ENCODE measurements around the gene USP22. TPM values are rescaled to one million over a fixed set of nuclear protein-coding genes. Genes with fewer than 3 reads are reported as not detected.

Gene USP22
- total and polyA plus RNA-seq, 10 donors: 21.7 to 200 (median 156) TPM

GRCh38 chr17:20987511-20987910 is 55.3 kb downstream of the USP22 start:
- Histone ChIP-seq H3K36me3 (no peaks in the 10 kb centered on the region), H3K4me3 (no peak overlapping the region), H3K9me3 (no peaks in the 10 kb centered on the region), H3K4me1 (peaks cover 0 to 4% (median 2%) of the 10 kb centered on the region in 6 donors), H3K27me3 (replicated peaks in 1 of 7) (no peaks in the 10 kb centered on the region), H3K27ac (no peak overlapping the region)
- TF ChIP-seq CTCF (IDR thresholded peaks at IDR 0.05 in 8 of 11, conservative IDR thresholded peaks at IDR 0.05 in 3 of 11): no peak
- no peak for TF ChIP-seq POLR2A (IDR thresholded peaks at IDR 0.05)
- TF ChIP-seq POLR2AphosphoS5 (IDR thresholded peaks at IDR 0.05): no peak
- intact Hi-C loops (cut with DNase I; ENCODE audit: low total_unique reads): no loop called here
- DNase-seq: no peak
- 73 to 92% (median 87%) methylated on average over 3 to 5 of the region's 5 CpGs for WGBS, 5 donors

DNA sequence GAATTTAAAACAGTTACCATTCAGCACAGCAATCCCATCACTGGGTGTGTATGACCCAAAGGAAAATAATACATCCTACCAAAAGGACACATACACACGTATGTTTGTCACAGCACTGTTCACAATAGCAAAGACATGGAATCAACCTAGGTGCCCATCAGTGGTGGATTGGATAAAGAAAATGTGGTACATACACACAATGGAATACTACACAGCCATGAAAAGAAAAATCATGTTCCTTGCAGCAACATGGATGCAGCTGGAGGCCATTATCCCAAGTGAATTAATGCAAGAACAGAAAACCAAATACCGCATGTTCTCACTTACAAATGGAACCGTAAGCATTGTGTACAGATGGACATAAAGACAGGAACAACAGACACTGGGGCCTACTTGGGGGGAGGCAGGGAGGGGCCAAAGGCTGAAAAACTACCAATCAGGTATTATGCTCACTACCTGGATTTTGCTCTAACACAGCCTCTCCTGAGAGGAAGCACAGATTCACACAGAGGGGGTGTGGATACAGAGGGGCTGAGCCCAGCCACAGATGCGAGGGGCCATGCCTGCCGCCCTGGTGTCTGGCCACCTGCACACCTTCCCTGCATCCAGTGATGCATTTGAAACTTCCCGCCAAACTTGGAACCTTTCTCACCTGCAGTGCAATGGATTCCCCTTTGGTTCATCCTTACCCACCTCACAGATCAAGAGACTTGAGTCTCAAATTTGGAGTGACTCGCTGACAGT is 55.9 kb downstream of the USP22 start:
- no peak for DNase-seq
- Histone ChIP-seq H3K4me1 (no peaks in the 10 kb centered on the region), H3K27me3 (replicated peaks in 1 of 7) (no peaks in the 10 kb centered on the region), H3K36me3 (no peaks in the 10 kb centered on the region), H3K9me3 (no peaks in the 10 kb centered on the region), H3K4me3 (no peak overlapping the region), H3K27ac (no peak overlapping the region)
- TF ChIP-seq POLR2A (IDR thresholded peaks at IDR 0.05): no peak
- TF ChIP-seq POLR2AphosphoS5 (IDR thresholded peaks at IDR 0.05): no peak
- no peak for TF ChIP-seq CTCF (IDR thresholded peaks at IDR 0.05 in 8 of 11, conservative IDR thresholded peaks at IDR 0.05 in 3 of 11)
- intact Hi-C loops (cut with DNase I; ENCODE audit: low total_unique reads): no loop called here
- 92 to 95% (median 93%) methylated on average over 7 of the region's 7 CpGs for WGBS, 5 donors

DNA sequence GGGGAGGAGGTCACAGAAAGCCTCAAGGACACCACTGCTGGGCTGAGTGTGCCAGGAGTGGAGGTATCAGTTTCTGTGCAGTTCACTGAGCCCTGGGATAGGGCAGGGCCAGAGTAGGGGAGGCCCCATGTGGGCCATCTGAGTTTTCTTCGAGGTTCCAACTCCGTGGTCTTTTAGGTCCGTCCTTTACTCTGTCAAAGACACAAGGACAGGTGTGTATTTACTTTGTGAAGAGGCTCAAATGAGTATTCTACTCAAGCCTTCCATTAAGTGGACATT is 59.5 kb downstream of the USP22 start:
- no peaks in the 10 kb centered on the region for H3K27me3 ChIP-seq (replicated peaks in 1 of 7)
- H3K36me3 ChIP-seq: no peaks in the 10 kb centered on the region
- H3K4me1 ChIP-seq: no peaks in the 10 kb centered on the region
- no peaks in the 10 kb centered on the region for H3K9me3 ChIP-seq
- TF ChIP-seq POLR2AphosphoS5 (IDR thresholded peaks at IDR 0.05): no peak
- no peak for TF ChIP-seq POLR2A (IDR thresholded peaks at IDR 0.05)
- TF ChIP-seq CTCF (IDR thresholded peaks at IDR 0.05 in 8 of 11, conservative IDR thresholded peaks at IDR 0.05 in 3 of 11): no peak
- H3K4me3 ChIP-seq: no peak overlapping the region
- WGBS, 5 donors: 81 to 91% (median 84%) methylated on average over 3 of the region's 3 CpGs
- no peak for DNase-seq
- intact Hi-C loops (cut with DNase I; ENCODE audit: low total_unique reads): no loop called here
- no peak overlapping the region for H3K27ac ChIP-seq

- H3K4me1 ChIP-seq: peaks cover 0 to 4% (median 0%) of the 10 kb centered on the region in 6 donors
- H3K9me3 ChIP-seq: no peaks in the 10 kb centered on the region
- no peaks in the 10 kb centered on the region for H3K27me3 ChIP-seq (replicated peaks in 1 of 7)
- TF ChIP-seq CTCF (IDR thresholded peaks at IDR 0.05 in 8 of 11, conservative IDR thresholded peaks at IDR 0.05 in 3 of 11): no peak
- TF ChIP-seq POLR2AphosphoS5 (IDR thresholded peaks at IDR 0.05): no peak
- no peak for TF ChIP-seq POLR2A (IDR thresholded peaks at IDR 0.05)
- no peak overlapping the region for H3K27ac ChIP-seq
- DNase-seq: no peak
- no peak overlapping the region for H3K4me3 ChIP-seq
- WGBS, 5 donors: 90 to 95% (median 91%) methylated on average over 17 of the region's 17 CpGs
- no peaks in the 10 kb centered on the region for H3K36me3 ChIP-seq
- intact Hi-C loops (cut with DNase I; ENCODE audit: low total_unique reads): no loop called here
Measured at GRCh38 chr17:20982589-20983358, 60.0 kb downstream of the USP22 start.

Data from spleen (tissue), 11 donors.